AG08396 (cell line): Measurements from ENCODE around the gene TMEM131.

Experiments used
- DNase-seq: peaks from one replicate; pipeline ENCODE4 v3.0.0; 2012; ENCODE audit warnings: low spot score, mixed read lengths

Gene TMEM131

GRCh38 chr2:97739893-97740245, 255.9 kb downstream of the TMEM131 start:
- DNase-seq: no peak

DNA sequence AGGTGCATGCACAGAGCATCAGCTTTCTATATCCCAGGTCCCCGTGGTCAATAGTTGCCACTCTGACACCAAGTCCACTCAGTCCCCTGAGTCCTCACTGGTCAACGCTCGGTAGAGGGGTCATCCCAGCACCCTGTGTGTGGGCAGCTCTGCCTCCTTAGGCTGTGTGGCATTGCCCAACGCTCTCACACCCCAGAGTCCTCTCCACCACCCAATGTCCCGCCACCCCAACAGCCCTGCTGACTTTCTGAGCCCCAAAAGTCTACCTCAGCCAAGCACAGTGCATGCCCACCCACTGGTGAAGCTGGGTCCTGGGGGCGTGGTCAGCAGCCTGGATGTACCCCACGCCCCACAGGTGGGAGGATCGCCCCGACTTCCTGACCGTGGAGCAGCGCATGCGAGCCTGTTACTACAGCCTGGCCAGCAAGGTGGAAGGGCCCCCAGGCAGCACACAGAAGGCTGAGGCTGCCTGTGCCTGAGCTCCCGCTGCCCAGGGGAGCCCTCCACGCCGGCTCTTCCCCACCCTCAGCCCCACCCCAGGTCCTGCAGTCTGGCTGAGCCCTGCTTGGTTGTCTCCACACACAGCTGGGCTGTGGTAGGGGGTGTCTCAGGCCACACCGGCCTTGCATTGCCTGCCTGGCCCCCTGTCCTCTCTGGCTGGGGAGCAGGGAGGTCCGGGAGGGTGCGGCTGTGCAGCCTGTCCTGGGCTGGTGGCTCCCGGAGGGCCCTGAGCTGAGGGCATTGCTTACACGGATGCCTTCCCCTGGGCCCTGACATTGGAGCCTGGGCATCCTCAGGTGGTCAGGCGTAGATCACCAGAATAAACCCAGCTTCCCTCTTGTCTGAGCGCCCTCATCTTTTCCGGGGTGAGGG, 256.5 kb downstream of the TMEM131 start:
- DNase-seq: no peak

- no peak for DNase-seq
Observed at GRCh38 chr2:97738179-97739019, 257.3 kb downstream of the TMEM131 start.

DNA sequence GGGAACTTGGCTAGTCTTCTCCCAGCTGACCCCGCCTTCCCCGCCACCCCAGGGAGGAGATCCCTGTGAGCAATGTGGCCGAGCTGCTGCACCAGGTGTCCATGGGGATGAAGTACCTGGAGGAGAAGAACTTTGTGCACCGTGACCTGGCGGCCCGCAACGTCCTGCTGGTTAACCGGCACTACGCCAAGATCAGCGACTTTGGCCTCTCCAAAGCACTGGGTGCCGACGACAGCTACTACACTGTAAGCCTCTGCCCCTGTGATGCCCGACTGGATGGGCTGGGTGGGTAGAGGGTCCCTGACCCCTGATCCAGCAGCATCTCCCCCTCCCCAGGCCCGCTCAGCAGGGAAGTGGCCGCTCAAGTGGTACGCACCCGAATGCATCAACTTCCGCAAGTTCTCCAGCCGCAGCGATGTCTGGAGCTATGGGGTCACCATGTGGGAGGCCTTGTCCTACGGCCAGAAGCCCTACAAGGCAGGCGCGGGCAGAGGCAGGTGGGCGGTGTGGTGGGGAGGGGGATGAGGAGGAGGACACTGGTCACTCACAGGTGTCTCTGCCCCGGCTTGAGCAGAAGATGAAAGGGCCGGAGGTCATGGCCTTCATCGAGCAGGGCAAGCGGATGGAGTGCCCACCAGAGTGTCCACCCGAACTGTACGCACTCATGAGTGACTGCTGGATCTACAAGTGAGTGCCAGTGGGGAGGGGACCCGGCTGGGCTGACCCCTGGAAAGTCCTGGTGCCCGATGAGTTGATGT, 258.1 kb downstream of the TMEM131 start:
- no peak for DNase-seq

DNA sequence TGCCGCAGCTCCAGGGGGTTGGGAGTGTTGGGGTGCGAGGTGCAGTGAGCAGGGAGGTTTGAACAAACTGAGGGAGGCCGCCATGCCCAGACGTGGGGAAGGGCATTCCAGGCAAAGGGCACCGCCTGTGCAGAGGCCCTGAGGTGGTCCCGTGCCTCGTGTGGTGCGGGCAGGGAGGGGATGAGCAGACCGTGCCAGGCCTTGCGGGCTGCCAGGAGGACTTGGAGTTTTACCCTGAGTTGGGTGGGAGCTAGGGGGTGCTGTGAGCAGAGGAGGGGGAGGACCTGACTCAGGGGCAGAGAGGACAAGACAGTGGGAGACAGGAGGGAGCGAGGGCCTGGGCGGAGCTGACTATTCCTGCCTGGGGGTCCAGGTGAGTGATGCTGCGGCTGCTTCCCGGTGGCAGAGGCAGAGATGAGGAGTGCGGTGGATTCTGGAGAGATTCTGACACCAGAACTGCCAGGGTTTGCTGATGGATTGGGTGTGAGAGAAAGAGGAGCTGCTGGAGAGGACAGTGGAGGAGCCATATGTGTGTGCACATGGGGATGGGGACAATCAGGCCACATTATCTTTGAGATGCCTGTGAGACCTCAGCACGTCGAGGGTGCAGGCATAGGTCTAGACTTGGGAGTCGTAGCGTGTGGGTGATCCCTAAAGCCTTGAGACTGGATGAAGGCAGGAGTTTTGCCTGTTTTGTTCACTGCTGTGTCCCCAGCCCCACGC, 259.0 kb downstream of the TMEM131 start:
- no peak for DNase-seq

DNA sequence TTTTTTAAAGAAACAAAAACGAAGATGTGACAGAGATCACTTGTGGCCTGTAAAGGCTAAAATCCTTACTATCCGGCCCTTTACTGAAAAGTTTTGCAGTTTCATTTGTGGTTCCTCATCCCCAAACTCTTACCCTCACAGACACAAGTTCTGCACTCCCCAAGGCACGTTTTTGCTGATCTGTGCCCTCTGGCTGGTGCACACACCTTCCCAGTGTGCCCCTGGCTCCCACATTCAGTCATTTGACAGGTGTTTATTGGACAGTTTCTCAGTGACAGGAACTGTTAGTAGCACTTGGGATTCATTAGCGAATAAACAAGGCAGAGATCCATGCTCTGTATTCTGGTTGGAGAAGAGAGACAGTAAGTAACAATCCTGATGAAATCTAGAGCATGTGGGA, 259.6 kb downstream of the TMEM131 start:
- no peak for DNase-seq

DNA sequence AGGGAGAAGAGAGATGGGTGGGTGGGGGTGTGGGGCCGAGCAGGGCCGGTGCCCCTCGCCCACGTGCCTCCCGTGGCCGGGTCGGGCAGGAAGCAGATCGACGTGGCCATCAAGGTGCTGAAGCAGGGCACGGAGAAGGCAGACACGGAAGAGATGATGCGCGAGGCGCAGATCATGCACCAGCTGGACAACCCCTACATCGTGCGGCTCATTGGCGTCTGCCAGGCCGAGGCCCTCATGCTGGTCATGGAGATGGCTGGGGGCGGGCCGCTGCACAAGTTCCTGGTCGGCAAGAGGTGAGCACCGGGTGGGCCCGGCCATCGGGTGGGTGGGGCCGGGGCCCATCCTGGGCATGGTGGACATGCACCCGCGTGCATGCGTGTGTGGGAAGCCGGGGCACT, 260.6 kb downstream of the TMEM131 start:
- DNase-seq: no peak

DNA sequence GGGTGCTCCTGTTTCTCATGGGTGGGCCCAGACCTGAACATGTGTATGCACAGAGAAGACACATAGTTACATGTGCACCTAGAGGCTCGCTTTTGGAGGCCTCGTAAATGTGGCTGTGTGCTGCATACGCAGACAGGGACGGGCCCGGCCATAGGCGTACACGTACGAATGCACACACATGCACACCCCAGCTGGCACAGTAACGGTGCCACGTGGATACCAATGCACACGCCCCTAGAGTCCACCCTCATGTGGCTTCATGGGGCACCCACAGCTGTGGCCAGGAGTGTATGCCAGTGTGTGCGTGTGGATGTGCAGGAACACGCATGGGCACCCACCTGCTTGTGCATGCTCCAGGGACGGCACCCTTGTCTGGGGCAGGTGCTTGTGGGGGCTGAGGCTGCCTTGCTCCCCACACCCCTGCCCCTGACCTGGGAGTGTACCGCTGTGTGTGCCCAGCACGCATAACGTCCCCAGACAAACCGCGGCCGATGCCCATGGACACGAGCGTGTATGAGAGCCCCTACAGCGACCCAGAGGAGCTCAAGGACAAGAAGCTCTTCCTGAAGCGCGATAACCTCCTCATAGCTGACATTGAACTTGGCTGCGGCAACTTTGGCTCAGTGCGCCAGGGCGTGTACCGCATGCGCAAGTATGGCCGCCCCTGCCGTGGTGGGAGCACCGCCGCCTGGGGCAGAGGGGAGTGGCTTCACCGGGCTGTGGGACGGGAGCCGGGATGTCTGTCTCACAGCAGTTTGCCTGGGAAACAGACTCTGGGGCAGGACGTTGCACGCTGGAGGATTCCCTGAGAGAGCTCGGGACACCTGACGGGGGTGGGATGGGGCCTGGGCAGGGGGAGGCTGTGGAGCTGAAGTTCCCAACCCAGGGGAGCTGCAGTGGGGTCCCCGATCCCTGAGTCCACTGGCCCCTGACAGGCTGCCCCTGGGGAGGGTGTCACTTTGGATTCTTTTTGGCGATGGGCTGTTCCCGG, 261.4 kb downstream of the TMEM131 start:
- no peak for DNase-seq

DNA sequence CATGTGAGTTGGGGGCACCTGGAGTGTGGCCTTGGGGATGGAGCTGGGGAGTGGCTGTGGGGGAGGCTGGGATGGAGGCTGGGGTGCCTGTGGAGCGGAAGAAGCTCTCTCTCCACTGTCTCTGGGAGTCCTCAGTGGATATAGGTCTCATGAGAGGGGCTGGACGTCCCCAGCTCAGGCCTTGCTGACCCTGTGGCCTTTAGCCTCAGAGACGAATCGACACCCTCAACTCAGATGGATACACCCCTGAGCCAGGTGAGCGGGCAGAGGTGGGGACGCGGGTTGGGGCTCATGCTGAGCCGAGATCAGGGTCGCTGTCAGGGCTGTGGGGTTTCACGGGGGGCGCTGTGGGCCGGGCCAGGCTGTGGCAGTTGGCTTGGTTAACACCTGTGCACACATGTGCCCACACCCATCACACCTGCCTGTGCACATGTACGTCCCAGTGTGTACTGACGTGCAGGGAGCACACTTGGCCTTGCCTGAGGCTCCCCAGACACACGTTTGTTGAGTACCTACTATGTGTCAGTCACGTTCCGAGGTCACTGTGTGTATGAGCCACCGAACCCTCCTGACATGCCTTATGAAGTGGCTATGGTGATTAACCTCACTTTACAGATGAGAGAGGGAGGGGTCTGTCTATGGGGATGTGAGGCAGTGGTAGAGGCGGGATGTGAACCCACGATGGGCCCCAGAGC, 262.3 kb downstream of the TMEM131 start:
- DNase-seq: no peak

GRCh38 chr2:97732436-97733340, 263.1 kb downstream of the TMEM131 start:
- DNase-seq: no peak

GRCh38 chr2:97731274-97732020, 264.3 kb downstream of the TMEM131 start:
- DNase-seq: no peak

DNA sequence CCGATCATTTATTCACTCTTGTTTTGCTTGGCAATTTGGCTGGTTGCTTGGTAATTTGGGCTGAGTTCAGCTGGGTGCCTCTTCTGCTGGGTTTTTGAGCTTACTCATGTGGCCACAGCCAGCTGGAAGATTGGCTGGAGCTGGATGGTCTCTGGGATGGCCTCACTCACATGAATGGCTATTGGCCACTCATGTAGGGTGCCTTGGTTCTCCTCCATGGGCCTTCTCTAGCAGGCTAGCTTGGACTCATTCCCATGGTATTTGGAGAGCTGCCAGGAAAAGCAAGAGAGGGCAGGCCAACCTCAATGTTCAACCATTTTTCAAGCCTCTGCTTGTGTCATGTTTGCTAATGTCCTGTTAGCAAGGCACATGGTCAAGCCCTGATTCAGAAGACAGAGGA, 265.5 kb downstream of the TMEM131 start:
- no peak for DNase-seq

DNA sequence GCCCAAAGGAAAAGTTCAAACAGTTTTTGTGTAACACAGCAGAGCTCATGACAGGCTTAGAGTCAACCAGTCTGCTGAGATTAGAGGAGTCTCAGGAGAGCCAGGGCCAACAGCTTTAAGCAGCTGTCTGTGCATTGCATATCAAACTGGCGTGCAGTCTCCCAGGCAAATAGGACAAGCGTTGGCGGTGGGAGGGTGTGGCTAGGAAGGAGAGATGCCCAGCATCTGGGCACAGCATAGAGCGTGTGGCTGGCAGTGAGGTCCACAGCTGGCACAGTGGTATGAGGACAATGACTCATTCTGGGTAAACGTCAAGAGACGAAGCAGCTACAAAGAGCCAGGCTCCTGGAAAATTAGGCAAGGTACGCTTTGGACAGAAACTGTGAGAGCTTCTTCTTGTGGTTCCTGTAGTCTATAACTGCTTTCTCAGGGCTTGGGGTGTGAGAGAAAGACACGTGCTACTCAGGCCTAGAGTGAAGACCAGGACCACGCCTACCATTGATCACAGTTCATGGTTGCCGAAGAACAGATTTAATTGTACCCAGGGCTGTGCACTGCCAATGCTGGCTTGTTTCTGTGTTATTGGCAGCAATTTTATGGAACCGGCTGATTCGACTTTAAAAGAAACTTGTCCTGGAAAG, 267.5 kb downstream of the TMEM131 start:
- peak; percentile 41 for DNase-seq

- DNase-seq: no peak
Observed at GRCh38 chr2:97727296-97727695, 268.5 kb downstream of the TMEM131 start.

GRCh38 chr2:97726261-97727064, 269.3 kb downstream of the TMEM131 start:
- DNase-seq: no peak

DNA sequence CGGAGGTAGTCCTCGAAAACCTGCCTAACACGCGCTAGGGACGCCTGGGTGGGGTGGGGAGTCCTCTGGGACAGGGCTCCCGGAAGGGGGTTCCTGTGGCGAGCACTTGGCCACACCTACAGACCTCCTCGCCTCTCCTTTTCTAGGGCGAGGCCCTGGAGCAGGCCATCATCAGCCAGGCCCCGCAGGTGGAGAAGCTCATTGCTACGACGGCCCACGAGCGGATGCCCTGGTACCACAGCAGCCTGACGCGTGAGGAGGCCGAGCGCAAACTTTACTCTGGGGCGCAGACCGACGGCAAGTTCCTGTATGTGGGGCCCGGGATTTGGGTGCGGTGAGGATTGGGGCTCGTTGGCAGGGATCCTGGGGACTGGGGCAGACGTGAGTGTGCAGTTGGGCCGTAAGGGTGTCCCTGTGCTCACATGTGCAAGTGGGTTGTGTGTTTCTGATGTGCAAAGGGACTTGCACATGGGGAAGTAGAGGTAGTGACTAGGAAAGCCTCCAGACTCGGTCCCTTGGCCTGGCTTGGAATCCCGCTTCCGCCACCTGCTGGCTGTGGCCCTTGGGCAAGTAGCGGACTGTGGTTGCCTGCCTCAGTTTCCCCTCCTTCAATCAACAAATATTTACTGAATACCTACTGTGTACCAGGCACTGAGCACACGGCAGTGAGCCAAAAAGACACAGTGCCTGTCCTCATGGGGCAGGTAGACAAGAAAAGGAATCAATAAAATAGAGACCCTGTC, 270.6 kb downstream of the TMEM131 start:
- no peak for DNase-seq
